Activated T-cell treated with anti-CD3 and anti-CD28 coated beads for 4 hours (primary cell): ENCODE data around the gene CD53.
"Not testable (repeated sequence)": the region's sequence is repeated elsewhere in the genome, so short reads cannot be mapped to it uniquely, and the experiment has no call there.

ENCODE experiments used
- DNase-seq: peaks from one replicate; pipeline ENCODE4 v3.0.0-alpha.2; 2020

The CD53 gene, protein sequence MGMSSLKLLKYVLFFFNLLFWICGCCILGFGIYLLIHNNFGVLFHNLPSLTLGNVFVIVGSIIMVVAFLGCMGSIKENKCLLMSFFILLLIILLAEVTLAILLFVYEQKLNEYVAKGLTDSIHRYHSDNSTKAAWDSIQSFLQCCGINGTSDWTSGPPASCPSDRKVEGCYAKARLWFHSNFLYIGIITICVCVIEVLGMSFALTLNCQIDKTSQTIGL

DNA sequence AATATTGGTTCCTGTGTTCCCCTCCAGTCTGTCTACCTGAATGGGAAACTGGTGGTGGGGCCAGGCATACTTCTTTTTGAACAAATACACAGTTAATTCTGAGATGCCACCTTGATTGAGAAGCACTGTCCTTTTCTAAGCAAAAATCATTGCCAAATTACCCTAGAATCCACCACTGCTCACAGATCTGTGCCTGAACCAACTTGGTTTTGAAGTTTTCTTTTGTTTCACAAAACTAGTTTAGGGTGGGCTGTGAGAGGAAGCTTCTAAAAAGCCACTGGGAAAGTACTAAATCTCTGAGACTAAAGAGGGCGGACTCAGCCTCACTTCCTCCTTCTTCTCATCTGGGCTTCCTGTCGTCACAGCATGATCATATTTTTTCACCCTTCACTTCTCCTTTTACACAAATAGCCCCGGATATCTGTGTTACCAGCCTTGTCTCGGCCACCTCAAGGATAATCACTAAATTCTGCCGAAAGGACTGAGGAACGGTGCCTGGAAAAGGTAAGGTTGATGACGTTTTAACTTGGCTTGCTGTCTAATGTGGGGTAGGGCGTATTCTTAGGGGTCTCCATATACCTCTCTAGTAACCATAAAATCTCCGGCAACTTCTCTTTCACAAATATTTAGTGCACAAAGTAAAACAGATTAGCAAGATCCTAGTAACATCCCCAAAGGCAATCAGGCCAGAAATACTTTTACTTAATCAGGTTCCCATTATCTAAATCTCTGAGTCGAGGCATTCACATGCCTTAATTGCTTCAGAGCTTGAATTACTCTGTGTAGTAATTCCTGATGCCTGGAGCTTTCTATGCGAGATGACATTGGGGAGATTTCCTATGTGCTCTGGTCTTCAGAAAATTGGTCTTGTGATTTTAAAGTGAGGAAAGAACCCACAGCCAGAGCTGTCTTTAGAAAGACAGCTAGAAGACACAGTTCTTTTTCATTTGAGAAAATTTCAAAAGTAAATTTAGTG is at the start of gene CD53:
Gene CD53, plus strand, starts transcription at position 404 of the 976 bp plus-strand sequence. CDS start 18,261 bp downstream, outside the sequence.
- no peak for DNase-seq

DNA sequence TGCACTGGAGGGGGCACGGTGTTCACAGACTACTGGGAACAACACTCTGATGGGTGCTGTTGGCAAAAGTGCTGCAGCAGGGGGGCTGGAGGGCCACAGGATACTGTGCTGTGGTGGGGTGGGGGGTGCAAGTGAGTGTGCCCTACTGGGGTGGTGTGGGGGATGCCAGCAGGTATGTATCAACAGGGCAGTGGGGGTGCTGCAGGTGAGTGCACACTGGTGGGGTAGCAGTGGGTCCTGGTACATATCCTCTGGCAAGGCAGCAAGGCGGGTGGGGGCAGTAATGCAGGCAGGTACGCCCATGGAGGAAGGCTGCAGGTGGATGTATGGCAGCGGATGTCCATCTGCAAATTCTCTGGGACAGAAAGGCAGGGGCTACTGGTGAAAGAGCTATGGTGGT is 48.8 kb upstream of the CD53 start:
- DNase-seq = no peak

DNA sequence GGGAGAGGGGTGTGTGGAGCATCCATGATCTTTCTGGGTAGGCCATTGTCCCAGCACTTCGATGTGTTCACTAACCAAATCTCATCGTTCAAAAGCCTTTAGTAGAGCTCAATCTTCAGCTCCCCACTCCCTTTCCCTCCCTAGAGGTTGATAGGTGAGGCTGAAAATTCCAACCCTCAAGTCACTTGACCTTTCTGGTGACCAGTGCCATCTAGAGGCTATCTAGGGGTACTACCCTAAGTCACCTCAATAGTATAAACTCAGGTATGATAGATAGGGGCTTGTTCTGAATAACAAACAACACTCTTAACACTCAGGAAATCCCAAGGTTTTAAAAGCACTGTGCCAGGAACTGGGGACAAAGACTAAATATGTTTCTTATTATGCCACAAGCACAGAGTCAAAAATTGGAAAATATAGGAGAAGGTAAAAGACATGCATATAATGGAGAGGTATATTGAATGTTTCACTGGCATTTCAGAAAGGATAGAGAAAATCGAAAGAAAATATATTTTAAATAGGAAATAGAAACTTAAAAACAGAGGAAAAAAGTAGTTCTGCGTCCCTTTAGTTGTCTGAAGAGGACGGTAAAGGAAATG is 42.9 kb upstream of the CD53 start:
- DNase-seq = peak; percentile 11

GRCh38 chr1:110833779-110834178 is 39.2 kb upstream of the CD53 start:
- DNase-seq = not testable (repeated sequence)

DNA sequence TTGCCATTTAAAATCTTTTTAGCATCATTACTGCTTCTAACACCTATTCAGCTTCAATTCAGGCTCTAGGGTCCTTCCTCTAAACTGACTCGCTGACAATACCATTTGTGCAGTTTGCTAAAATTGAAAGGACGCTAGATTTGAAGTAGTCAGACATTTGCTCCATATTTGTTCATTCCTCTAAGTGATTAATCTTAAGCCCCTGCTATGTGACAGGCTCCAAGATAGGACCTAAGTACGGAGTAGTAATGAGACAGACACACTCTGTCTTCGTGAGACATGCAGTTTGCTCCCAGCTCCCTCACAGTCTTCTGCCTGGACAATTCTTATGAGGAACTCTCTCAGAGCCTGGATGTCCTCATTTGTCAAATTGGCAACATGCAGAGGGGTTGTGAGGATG is 26.1 kb upstream of the CD53 start:
- no peak for DNase-seq

DNA sequence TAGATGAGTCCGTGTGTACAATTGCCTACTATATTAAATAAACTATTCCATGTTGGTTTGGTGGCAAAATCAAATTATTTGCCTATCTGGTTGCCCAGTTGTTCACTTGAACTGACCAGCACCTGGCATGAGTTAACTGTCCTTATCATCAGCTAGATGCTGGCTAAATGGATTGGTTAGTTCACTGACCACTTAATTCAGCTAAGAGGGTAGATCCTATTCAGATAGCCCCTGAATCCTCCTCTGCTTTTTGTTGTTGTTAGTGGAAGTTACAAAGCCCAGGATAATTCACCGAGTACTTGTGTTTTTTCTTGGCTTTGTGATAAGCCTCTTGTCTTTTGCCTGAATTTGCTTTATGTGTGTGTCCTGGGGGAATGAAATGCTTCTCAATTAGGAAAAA is 22.8 kb upstream of the CD53 start:
- no peak for DNase-seq

GRCh38 chr1:110850627-110851026 is 22.3 kb upstream of the CD53 start:
- DNase-seq = no peak

GRCh38 chr1:110853135-110853534 is 19.8 kb upstream of the CD53 start:
- DNase-seq = no peak

- no peak for DNase-seq
Observed at GRCh38 chr1:110856410-110856809, 16.5 kb upstream of the CD53 start.

- no peak for DNase-seq
Observed at GRCh38 chr1:110857964-110858948, 14.7 kb upstream of the CD53 start.

GRCh38 chr1:110859062-110859461 is 13.9 kb upstream of the CD53 start:
- no peak for DNase-seq

DNA sequence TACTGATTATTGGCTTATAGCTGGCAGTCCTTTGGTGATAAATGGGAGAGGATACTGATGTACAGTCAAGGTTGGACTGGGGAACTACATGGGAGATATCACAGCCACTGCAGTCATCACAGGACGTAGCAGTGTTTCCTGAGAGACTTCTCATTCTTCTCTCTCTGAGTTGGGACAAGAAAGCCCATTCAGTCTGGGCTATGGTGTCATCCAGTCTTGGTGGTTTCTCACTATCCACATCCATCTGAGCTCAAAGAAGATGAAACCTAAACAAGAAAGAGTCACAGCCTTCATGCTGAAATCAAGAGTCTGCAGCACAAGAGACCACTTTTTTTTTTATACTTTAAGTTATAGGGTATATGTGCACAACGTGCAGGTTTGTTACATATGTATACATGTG is 12.8 kb upstream of the CD53 start:
- no peak for DNase-seq

GRCh38 chr1:110860620-110861019 is 12.3 kb upstream of the CD53 start:
- not testable (repeated sequence) for DNase-seq

DNA sequence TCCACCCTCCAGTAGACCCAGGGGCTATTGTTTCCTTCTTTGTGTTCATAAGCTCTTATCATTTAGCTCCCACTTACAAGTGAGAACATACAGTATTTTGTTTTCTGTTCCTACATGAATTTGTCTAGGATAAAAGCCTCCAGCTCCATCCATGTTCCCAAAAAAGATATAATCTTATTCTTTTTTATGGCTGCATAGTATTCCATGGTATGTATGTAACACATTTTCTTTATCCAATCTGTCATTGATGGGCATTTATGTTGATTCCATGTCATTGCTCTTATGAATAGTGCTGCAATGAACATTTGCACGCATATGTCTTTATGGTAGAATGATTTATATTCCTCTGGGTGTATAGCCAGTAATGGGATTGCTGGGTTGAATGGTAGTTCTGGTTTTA is 11.0 kb upstream of the CD53 start:
- not testable (repeated sequence) for DNase-seq

DNA sequence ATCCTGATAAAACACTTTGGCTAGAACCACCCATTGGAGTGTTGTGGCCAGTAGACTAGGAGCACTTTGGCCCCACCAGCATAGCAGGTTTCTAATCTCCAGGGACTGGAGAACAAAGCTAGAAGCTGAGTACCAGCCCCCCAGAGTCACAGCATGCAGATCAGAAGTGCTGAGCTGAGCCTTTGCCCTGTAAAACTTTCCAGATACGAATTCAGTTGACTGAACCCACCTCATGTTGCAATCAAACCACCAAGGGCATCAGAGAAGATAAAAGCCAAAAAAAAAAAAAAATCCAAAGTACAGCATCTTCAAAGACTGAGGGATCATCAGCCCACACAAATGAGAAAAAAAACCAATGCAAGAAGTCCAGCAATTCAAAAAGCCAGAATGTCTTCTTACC is 8.7 kb upstream of the CD53 start:
- DNase-seq = no peak

- DNase-seq = no peak
Observed at GRCh38 chr1:110870721-110871388, 2.1 kb upstream of the CD53 start.

- no peak for DNase-seq
Observed at GRCh38 chr1:110872366-110872744, 593 bp upstream of the CD53 start.

DNA sequence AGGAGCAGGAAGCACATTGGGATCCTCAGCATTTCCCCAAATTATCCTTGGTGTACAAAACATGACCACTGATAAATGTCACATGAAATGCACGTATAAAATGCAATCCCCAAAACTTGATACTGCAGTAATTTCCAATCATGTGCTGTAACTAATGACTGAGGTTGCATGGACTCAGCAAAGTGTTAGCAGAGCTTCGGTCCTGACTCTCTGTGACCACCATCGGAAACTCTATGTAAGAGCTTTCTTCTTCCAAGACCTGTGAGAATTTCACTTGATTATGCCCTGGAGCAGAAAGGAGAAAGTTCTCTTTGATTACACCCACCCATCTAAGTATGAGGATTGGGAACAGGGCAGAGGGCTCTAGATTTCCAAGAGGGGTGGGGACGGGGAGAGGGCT is 908 bp downstream of the CD53 start:
- no peak for DNase-seq

DNA sequence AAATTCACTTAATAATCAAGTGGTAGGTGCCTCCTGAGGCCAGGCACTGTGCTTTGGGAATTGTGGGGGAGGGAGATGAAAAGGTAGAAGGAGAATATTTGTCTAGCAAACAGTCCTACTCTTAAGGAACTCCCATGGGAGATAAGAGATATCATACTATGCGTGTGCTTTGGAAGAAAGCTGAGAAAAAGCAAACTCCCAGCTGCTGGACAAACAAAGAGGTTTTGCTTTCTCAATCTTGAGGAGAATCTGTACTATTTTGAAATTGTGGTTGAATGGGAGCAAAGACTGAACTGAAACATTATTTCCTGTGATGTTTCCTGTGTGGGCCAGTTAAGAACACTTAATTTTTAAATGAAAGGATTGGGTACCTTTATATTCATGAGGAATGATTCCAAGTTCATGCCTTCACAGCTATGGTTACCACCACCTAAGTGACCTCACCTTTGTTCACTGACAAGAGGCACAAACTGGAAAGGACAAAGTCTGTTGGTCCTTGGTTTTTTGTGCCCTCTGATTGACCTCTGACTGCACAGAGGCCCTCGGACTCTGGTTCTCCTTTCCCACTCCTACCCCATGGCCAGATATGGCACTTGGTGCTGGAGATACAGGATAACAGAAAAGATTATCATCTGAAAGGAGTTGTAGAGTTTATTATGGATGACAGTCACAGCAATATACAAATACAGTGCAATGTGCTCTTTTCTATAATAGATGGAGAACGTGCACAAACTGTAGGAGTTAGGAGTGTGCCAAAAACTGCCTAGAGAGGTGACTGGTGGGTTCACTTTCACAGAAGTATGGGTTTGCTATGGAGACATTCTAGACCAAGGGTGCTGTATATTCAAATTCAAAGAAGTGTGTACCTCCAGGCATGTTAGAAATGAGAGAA is 1.6 kb downstream of the CD53 start:
- no peak for DNase-seq

GRCh38 chr1:110875216-110875731 is 2.3 kb downstream of the CD53 start:
- DNase-seq = no peak
